Measurements from ENCODE around the gene ALX1.

- TF ChIP-seq POLR2AphosphoS5 (IDR thresholded peaks at IDR 0.05; ENCODE audit: borderline replicate concordance, low read depth, low read length), result no peak
- no peak for TF ChIP-seq EZH2 (IDR thresholded peaks at IDR 0.05)
These were observed 68.8 kb downstream of the ALX1 start for GRCh38 chr12:85348779-85349178.
